ENCODE data around the gene APIP.
"Not testable (repeated sequence)": the region's sequence is repeated elsewhere in the genome, so short reads cannot be mapped to it uniquely, and the experiment has no call there.

The APIP gene

DNA sequence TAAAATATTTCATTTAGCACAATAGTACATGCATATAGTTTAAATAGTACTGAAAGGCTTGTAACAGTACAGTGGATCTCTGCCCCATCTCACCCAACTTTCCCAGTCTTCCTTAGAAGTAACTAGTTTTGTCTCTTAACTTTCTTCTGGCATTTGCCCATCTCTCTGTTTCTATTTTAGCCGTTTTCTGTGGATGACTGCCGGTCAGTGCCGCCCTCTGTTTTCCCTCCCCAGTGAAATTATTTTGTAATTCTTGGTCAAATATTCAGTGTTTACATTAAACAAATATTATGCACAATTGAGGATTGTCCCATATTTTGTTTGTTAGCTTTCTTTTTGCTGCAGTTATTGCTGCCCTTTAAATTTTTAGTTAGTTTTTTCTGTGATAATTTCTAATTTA lies 8.5 kb upstream of the APIP start:
- no peak for DNase-seq

- no peak for DNase-seq
Measured at GRCh38 chr11:34921156-34921555, 5.0 kb upstream of the APIP start.

- no peak for DNase-seq
Measured at GRCh38 chr11:34916843-34917770, 928 bp upstream of the APIP start.

DNA sequence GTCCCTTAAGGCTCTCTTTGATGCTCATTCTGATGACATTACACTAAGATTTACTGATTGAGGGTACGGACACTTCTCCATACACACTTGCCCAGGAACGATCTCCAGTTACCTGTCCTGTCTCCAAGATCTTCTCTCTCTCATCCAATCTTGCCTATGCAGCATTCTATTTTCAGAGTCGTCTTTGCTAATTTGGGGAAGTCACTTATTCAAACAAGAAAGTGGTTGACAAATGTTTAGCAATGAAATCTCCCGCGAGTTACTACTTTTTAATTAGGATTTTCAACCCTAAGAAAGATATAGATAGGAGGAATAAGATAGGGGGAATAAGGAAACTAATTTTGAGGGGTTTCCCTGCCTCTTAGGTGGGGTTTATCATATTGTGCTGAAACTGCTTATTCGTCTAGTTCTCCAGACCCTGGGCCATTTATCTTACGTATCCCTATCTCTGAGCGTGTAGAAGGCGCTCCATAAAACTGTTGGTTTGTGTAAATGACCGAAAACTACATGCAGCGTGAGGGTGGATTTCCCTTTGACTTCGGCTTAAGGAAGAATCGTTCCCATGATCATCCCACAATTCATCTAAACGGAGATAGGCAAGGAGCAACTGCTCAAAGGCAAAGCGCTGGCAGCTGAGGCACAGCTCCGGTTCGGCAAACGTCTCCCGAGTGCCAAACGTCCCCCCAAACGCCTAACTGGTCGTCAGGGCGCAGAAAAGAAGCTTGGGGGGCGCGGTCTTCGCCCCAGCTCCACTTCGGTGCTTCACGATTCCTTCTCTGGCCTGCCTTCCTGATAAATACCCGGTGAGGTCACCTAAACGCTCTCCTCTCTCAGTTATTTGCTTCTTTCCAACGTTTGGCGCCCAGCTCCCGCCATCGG lies 804 bp downstream of the APIP start:
- DNase-seq = no peak

GRCh38 chr11:34913556-34913955 lies 2.6 kb downstream of the APIP start:
- DNase-seq = not testable (repeated sequence)

DNA sequence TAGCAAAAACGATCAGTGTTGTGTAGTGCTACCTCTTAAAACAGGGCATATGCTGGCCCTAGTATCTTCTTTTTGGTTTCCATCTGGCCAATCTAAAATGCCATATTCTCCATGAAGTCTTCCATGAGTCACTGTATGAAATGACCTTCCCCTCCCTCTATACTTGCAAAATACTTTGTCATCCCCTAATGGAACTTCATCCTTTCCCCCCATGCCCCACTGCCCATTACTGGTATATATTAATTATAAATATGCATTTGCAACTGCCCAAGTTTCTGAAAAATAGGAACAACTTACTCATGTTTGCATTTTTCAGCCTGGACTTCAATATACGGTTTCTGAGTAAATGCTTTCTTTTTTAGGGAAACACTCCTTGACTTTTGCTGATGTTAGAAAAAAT lies 4.5 kb downstream of the APIP start:
- DNase-seq = no peak

GRCh38 chr11:34910817-34911216 lies 5.4 kb downstream of the APIP start:
- DNase-seq = no peak

DNA sequence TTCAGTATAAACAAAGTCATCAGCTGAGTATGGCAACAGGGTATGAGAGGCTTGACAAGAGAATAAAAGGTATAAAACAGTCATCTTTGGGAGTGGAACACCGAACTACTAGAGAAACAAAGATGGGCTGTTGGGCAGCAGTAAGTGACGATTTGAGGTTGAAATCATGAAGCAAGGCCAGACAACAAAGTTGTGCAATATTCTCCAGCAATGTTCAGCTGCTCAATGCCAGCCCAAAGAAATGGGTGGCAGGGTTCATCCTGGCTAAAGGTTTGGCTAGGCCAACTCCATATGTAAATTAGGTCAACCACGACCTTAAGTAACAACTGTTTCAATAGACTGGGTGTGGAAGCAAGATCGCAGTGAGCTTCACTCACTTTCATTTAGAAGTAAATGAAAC lies 6.2 kb downstream of the APIP start:
- DNase-seq = no peak

GRCh38 chr11:34909415-34909814 lies 6.8 kb downstream of the APIP start:
- no peak for DNase-seq

DNA sequence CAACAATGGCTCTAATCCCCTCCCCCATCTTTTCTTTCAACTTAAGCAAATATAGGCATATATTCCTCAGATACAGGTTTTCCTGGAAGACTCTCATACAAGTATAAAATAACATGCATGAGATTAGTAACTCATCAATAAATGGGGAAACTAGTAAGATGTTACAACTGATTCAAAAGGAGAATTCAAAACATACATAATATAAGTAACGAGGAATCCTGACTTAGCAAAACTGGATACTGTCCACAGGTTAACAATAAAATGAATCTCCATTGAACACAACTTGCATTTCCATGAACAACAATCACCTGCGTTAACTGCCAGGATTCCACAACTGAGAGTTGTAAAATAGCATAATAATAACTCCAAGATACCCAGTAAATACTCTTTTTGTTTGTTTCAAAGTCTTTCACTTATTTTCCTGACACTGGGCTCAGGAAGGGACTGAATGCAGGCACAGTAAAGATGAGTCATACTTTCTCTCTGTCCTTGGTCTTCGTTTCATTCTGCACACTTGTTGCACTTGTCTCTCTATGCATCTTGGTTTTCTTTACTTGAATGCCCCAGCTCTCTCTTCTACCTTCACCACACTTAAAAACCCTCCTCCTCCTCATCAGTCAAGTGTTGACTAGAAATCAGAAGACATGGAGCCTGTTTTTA lies 8.1 kb downstream of the APIP start:
- DNase-seq = no peak

DNA sequence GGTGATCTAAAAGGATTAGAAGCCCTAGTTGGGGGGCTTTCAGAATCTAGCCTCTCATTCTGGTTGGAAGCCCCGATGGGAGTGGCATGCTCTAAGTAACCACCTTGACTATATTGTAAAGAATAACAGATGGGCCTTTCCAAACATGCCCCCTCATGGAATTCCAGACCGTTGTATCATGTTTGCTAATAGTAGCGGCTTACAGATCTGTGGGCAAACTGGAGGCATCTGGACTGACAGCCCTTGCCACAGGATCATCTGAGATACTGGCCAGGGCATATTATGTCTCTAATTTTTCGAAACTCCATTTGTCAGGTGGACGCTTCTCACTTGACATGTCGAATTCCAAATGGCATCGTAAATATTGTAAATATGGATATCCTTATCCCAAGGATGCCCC lies 10.5 kb downstream of the APIP start:
- no peak for DNase-seq

- DNase-seq = no peak
Measured at GRCh38 chr11:34904421-34904955, 11.7 kb downstream of the APIP start.

- no peak for DNase-seq
Measured at GRCh38 chr11:34899633-34900016, 16.6 kb downstream of the APIP start.

- no peak for DNase-seq
Measured at GRCh38 chr11:34898474-34898873, 17.7 kb downstream of the APIP start.

- no peak for DNase-seq
Measured at GRCh38 chr11:34897171-34897870, 18.9 kb downstream of the APIP start.

- DNase-seq = not testable (repeated sequence)
Measured at GRCh38 chr11:34896191-34896590, 20.0 kb downstream of the APIP start.

GRCh38 chr11:34893416-34893815 lies 22.8 kb downstream of the APIP start:
- DNase-seq = no peak

GRCh38 chr11:34891611-34892010 lies 24.6 kb downstream of the APIP start:
- no peak for DNase-seq

- peak; percentile 25 for DNase-seq
Measured at GRCh38 chr11:34890812-34891211, 25.4 kb downstream of the APIP start.

GRCh38 chr11:34890089-34890488 lies 26.1 kb downstream of the APIP start:
- no peak for DNase-seq

GRCh38 chr11:34887260-34887659 lies 28.9 kb downstream of the APIP start:
- no peak for DNase-seq

DNA sequence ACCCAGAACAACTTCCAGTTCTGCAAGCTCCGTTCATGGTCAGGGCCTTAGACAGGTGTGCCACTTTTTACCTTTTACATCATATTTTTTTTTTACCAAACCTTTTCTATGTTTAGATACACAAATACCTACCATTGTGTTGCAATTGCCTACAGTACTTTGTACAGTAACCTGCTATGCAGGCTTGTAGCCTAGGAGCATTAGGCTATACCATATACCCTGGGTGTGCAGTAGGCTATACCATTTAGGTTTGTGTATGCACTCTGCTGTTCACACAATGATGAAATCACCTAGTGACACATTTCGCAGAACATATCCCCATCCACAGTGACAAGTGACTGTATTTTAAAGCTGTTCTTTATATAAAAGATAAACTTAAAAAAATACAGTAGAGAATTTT lies 29.6 kb downstream of the APIP start:
- DNase-seq = no peak
